K562 (cell line): ENCODE data around the gene HAUS2.

ENCODE experiments used
- ATF2 ChIP-seq: sonication (generic); formaldehyde crosslinking; IDR thresholded peaks from 2 replicates; pipeline ENCODE4 v1.8.1; 2022; ENCODE audit warnings: missing genetic modification reagents
- BRF1 ChIP-seq: IDR thresholded peaks from 3 replicates; pipeline ENCODE4 v1.6.1; 2011; ENCODE audit warnings: borderline replicate concordance, mild to moderate bottlenecking; ENCODE audit not compliant: insufficient read length; ENCODE audit errors: extremely low read depth
- POLR2AphosphoS2 ChIP-seq: IDR thresholded peaks from 2 replicates; pipeline ENCODE4 v1.6.1; 2012; ENCODE audit warnings: low read length, improper control_type of control experiment
- TBL1XR1 ChIP-seq, 2 experiments: IDR thresholded peaks; 2 replicates each; pipeline ENCODE4 v1.6.1; 2012; ENCODE audit warnings: improper control_type of control experiment in 2 of 2, low read length in 2 of 2, mild to moderate bottlenecking in 1 of 2
- ZNF780A ChIP-seq: fragments of 250-450 bp; sonication (Bioruptor Pico); IDR thresholded peaks from 2 replicates; pipeline ENCODE4 v1.5.0; 2021; ENCODE audit warnings: mild to moderate bottlenecking
- TF ChIP-seq, protein P1 (sequence below), 3 experiments: IDR thresholded peaks in 2 of 3; conservative IDR thresholded peaks in 1 of 3; 2 replicates each; pipeline ENCODE4 v1.5.1; 2011 to 2012; ENCODE audit warnings: low read length in 3 of 3, mild to moderate bottlenecking in 3 of 3, control low read depth in 2 of 3, improper control_type of control experiment in 1 of 3, inconsistent platforms in 1 of 3, low read depth in 1 of 3, mixed read lengths in 1 of 3, moderate library complexity in 1 of 3; ENCODE audit not compliant: insufficient read depth in 2 of 3
- TF ChIP-seq, protein P2 (sequence below), 2 experiments: IDR thresholded peaks in 1 of 2; conservative IDR thresholded peaks in 1 of 2; 2 replicates each; pipeline ENCODE4 v1.6.1; 2016; ENCODE audit warnings: low read depth in 2 of 2, mild to moderate bottlenecking in 1 of 2, missing compliant biosample characterization in 1 of 2, missing genetic modification characterization in 1 of 2, moderate library complexity in 1 of 2

DNA sequence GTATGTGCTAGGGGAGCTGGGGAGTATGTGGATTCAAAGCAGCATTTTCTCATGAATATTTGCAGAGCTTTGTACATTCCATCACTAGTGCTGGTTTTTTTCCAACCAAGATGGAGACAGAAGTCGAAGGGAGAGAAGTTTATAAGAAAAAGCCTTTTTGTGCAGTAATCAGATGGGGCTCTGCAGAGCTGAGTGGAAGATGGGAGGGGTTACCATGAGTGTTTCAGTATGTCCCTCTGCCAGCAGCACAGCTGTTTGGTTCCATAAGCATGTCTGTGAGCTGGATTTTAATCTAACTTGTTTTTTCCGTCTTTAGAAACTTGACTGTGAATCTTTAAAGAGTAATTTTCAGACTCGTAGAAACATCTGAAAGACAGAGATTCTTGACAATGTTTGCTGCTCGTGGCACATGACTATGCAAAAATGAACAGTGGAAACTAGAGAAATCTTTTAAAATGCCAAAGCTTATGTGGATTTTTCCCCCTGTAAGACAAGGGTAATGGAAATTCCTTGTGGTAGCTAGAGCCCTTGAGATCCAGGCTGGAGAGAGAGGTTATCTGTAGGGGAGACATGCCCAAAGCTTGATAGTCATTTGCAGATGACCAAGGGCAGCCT is 47.1 kb downstream of the HAUS2 start:
- no peak for TF ChIP-seq POLR2AphosphoS2
- TF ChIP-seq, protein P1, sequence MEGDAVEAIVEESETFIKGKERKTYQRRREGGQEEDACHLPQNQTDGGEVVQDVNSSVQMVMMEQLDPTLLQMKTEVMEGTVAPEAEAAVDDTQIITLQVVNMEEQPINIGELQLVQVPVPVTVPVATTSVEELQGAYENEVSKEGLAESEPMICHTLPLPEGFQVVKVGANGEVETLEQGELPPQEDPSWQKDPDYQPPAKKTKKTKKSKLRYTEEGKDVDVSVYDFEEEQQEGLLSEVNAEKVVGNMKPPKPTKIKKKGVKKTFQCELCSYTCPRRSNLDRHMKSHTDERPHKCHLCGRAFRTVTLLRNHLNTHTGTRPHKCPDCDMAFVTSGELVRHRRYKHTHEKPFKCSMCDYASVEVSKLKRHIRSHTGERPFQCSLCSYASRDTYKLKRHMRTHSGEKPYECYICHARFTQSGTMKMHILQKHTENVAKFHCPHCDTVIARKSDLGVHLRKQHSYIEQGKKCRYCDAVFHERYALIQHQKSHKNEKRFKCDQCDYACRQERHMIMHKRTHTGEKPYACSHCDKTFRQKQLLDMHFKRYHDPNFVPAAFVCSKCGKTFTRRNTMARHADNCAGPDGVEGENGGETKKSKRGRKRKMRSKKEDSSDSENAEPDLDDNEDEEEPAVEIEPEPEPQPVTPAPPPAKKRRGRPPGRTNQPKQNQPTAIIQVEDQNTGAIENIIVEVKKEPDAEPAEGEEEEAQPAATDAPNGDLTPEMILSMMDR (IDR thresholded peaks at IDR 0.05 in 2 of 3, conservative IDR thresholded peaks at IDR 0.05 in 1 of 3; ENCODE audit: insufficient read depth in 2 of 3, low read depth in 1 of 3, low read length in 3 of 3): no peak
- TF ChIP-seq, protein P2, sequence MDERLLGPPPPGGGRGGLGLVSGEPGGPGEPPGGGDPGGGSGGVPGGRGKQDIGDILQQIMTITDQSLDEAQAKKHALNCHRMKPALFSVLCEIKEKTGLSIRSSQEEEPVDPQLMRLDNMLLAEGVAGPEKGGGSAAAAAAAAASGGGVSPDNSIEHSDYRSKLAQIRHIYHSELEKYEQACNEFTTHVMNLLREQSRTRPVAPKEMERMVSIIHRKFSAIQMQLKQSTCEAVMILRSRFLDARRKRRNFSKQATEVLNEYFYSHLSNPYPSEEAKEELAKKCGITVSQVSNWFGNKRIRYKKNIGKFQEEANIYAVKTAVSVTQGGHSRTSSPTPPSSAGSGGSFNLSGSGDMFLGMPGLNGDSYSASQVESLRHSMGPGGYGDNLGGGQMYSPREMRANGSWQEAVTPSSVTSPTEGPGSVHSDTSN (CRISPR knock-in tag; IDR thresholded peaks at IDR 0.05; ENCODE audit: low read depth): no peak
- TF ChIP-seq, protein P2 (tag; conservative IDR thresholded peaks at IDR 0.05; ENCODE audit: low read depth): no peak
- TF ChIP-seq TBL1XR1 (IDR thresholded peaks at IDR 0.05; ENCODE audit: low read length in 2 of 2): no peak
- no peak for TF ChIP-seq ZNF780A
- no peak for TF ChIP-seq ATF2
- TF ChIP-seq BRF1: no peak
